Astrocyte (in vitro differentiated cells and primary cell): ENCODE data around the gene IL24.

Experiments
- EZH2 ChIP-seq: IDR thresholded peaks from 2 replicates; pipeline ENCODE4 v1.6.1; 2012; ENCODE audit warnings: mild to moderate bottlenecking, low read length, inconsistent platforms; ENCODE audit not compliant: insufficient read depth
- TF ChIP-seq, protein P1 (sequence below): IDR thresholded peaks from 2 replicates; pipeline ENCODE4 v1.5.1; 2011; ENCODE audit warnings: low read depth, mild to moderate bottlenecking, inconsistent platforms, low read length, moderate library complexity; ENCODE audit not compliant: insufficient read depth

DNA sequence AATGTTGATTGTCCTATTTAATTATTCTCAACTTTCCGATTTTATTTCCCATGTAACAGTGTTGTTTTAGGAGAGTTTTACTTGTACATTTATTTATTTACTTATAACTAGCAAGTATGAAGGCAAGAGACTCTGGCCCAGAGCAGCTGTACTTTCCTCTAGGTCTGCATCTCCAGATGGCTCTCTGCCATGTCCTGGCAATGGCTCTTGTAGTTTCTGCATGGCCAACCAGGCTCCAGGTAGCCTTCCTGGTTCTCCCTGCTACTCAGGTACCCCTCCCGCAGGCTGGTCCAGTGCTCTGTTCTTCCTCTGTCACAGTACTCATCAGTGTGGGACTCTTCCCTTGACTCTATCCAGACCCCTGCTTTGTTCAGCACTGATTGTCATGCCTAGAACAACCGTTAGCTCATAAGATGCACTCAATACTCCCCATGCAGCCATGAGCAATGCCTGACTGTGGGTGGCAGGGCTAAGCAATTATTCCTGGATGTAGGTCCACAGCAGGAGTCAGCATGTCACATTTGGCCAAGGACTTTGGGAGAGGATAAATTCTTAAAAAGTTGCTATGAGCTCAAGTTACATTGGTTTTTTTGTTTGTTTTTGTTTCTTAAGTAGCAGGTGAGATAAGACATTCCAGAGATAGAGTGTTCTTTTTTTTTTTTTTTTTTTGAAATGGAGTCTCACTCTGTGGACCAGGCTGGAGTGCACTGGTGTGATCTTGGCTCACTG is 42.7 kb upstream of the IL24 start:
- TF ChIP-seq, protein P1, sequence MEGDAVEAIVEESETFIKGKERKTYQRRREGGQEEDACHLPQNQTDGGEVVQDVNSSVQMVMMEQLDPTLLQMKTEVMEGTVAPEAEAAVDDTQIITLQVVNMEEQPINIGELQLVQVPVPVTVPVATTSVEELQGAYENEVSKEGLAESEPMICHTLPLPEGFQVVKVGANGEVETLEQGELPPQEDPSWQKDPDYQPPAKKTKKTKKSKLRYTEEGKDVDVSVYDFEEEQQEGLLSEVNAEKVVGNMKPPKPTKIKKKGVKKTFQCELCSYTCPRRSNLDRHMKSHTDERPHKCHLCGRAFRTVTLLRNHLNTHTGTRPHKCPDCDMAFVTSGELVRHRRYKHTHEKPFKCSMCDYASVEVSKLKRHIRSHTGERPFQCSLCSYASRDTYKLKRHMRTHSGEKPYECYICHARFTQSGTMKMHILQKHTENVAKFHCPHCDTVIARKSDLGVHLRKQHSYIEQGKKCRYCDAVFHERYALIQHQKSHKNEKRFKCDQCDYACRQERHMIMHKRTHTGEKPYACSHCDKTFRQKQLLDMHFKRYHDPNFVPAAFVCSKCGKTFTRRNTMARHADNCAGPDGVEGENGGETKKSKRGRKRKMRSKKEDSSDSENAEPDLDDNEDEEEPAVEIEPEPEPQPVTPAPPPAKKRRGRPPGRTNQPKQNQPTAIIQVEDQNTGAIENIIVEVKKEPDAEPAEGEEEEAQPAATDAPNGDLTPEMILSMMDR, result no peak
- TF ChIP-seq EZH2, result no peak
